ENCODE measurements around the gene CABP1. TPM values are rescaled to one million over a fixed set of nuclear protein-coding genes. Genes with fewer than 3 reads are reported as not detected.
A peak's percentile ranks its signal among the peaks of the same experiment; 100 is the strongest.

The CABP1 gene
- total RNA-seq, 3 donors from 2014 or later: 0.51 to 1.8 (median 1.2) TPM

DNA sequence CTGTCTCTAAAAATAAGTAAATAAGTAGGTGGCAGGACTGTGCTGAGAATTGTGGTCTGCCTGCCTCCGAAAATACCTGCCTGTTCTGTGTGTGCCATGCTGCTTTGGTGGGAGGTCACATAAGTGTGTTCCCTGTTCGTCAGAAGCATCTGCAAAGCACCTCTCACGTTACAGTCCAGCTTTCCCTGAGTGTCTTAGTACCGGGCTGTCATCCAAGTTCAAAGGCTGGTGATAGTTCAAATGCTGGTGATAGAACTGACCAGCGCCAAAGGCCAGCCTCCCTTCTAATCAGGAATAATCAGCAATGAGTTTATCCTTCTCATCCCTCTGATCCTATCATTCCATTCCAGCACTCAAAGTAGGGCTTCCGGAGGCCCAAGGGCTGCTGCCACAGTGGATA, 5.6 kb downstream of the CABP1 start:
- TF ChIP-seq, protein P1, sequence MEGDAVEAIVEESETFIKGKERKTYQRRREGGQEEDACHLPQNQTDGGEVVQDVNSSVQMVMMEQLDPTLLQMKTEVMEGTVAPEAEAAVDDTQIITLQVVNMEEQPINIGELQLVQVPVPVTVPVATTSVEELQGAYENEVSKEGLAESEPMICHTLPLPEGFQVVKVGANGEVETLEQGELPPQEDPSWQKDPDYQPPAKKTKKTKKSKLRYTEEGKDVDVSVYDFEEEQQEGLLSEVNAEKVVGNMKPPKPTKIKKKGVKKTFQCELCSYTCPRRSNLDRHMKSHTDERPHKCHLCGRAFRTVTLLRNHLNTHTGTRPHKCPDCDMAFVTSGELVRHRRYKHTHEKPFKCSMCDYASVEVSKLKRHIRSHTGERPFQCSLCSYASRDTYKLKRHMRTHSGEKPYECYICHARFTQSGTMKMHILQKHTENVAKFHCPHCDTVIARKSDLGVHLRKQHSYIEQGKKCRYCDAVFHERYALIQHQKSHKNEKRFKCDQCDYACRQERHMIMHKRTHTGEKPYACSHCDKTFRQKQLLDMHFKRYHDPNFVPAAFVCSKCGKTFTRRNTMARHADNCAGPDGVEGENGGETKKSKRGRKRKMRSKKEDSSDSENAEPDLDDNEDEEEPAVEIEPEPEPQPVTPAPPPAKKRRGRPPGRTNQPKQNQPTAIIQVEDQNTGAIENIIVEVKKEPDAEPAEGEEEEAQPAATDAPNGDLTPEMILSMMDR (IDR thresholded peaks at IDR 0.05): no peak
- intact Hi-C loops (cut with DNase I, micrococcal nuclease): loop anchor here (5.0 to 10.0 kb wide), 2 partner anchors 59 to 76 kb away; no protein-coding TSS in a partner anchor
- peaks cover 7% of the 10 kb centered on the region for H3K4me1 ChIP-seq (ENCODE audit: low read depth)
- no peak overlapping the region for H3K4me3 ChIP-seq
- H3K9me3 ChIP-seq: no peaks in the 10 kb centered on the region
- no peak for ATAC-seq
- no peaks in the 10 kb centered on the region for H3K36me3 ChIP-seq (ENCODE audit: low read depth)
- DNase-seq: no peak

DNA sequence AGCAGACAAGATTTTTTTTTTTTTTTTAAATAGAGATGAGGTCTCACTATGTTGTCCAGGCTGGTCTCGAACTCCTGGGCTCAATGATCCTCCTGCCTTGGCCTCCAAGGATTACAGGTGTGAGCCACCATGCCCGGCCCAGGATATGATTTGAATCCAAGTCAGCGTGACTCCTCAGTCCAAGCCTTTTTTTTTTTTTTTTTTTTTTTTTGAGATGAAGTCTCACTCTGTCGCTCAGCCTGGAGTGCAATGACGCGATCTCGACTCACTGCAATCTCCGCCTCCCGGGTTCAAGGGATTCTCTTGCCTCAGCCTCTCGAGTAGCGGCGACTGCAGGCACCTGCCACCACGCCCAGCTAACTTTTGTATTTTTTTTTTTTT, 6.9 kb downstream of the CABP1 start:
- no peak overlapping the region for H3K4me3 ChIP-seq
- intact Hi-C loops (cut with DNase I, micrococcal nuclease): loop anchor here (5.0 to 10.0 kb wide), 2 partner anchors 57 to 75 kb away; no protein-coding TSS in a partner anchor
- TF ChIP-seq, protein P1 (IDR thresholded peaks at IDR 0.05): no peak
- ATAC-seq: no peak
- H3K9me3 ChIP-seq: no peaks in the 10 kb centered on the region
- no peaks in the 10 kb centered on the region for H3K4me1 ChIP-seq (ENCODE audit: low read depth)
- H3K36me3 ChIP-seq (ENCODE audit: low read depth): no peaks in the 10 kb centered on the region
- no peak for DNase-seq

DNA sequence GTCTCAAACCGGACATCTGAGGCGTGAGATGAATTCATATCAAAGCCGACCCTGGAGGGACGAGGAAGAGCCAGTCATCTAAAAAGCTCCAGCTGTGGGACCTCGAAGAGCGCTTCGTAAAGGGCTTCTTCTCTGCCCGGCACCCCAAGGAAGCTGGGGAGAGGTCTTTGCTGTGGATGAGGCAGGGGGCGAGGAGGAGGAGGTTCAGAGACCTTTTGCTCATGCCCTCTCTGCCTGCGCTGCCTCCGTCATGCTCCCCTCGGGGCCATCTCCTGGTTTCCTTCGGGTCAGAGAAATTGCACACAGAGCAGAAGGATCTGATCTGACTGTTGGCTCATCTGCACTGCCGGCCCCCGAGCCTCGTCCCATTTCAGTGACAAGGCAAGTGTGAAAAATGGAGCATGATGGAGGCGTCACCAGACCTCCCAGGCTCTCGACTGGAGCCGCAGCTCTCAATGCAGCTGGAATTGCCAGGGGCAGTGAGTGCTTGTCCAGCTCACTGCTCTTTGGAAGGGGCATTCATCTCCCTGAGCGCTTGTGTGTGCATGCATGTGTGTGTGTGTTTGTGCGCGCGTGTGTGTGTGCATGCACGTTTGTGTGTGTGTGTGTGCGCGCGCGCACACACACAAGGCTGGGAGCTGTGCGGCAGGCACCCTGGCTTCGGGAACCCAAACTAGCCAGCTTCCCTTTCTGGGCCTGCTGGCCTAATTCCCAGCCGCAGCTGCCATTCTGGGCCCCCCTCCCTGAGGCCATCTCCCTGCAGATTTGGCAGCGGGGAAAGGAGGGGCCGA, 9.2 kb downstream of the CABP1 start:
- no peaks in the 10 kb centered on the region for H3K36me3 ChIP-seq (ENCODE audit: low read depth)
- H3K4me1 ChIP-seq (ENCODE audit: low read depth): peaks cover 2% of the 10 kb centered on the region
- no peaks in the 10 kb centered on the region for H3K9me3 ChIP-seq
- TF ChIP-seq, protein P1 (IDR thresholded peaks at IDR 0.05): no peak
- no peak overlapping the region for H3K4me3 ChIP-seq
- intact Hi-C loops (cut with DNase I, micrococcal nuclease): loop anchor here (5.0 to 10.0 kb wide), 2 partner anchors 55 to 73 kb away; no protein-coding TSS in a partner anchor
- DNase-seq (no peak), ATAC-seq (no peak)

DNA sequence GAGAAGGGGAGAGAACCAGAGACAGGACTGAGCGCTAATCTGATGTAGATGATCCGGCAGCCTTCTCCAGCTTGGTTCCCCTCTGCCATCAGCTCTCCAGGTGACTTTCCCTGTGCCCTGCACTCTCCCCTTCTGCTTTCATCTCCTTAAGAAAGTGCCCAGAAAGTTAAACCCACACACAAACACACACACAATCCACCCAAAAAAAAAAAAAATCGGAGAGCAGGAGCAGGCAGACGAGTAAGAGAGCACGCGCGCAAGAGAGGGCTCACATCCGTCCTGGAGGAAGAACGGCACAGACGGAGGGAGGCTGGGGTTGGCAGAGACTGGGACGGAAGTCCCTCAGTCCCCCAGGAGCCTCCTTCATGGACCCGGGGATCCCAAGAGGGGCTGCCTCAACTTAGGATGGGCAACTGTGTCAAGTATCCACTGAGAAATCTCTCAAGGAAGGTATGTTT, 9.8 kb downstream of the CABP1 start:
- H3K9me3 ChIP-seq: no peaks in the 10 kb centered on the region
- intact Hi-C loops (cut with DNase I, micrococcal nuclease): no loop called here
- H3K36me3 ChIP-seq (ENCODE audit: low read depth): no peaks in the 10 kb centered on the region
- H3K4me3 ChIP-seq: no peak overlapping the region
- TF ChIP-seq, protein P1 (IDR thresholded peaks at IDR 0.05): no peak
- H3K4me1 ChIP-seq (ENCODE audit: low read depth): peaks cover 2% of the 10 kb centered on the region
- no peak for DNase-seq
- no peak for ATAC-seq

DNA sequence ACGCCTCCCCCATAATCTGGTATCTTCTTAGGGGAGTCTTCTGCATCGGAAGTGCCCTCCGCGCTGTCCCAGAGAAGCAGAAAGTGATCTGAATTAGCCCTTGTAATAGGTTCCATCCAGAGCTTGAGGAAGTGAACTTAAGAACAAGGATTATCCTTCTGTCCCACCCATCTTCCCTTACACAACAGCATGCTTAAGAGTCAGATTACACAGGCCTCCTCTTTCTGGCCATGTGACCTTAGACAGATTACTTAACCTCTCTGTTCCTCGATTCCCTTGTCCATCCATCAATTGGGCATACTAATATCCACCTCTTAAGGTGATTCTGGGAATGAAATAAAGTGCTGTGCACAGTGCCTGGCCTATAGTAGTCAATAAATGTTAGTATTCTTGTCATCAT, 11.4 kb downstream of the CABP1 start:
- ATAC-seq: peak; percentile 45
- intact Hi-C loops (cut with DNase I, micrococcal nuclease): no loop called here
- peaks cover 2% of the 10 kb centered on the region for H3K4me1 ChIP-seq (ENCODE audit: low read depth)
- TF ChIP-seq, protein P1 (IDR thresholded peaks at IDR 0.05): no peak
- no peak for DNase-seq
- H3K9me3 ChIP-seq: no peaks in the 10 kb centered on the region
- no peaks in the 10 kb centered on the region for H3K36me3 ChIP-seq (ENCODE audit: low read depth)
- H3K4me3 ChIP-seq: no peak overlapping the region
